Peyer's patch (tissue), 4 donors: ENCODE results near the gene NPM3.

Experiments
- POLR2A ChIP-seq, 2 donors: fragments of 450-650 bp; IDR thresholded peaks; one replicate each; pipeline ENCODE4 v1.5.1; 2017; ENCODE audit warnings: antibody characterized with exemption in 2 of 2, mild to moderate bottlenecking in 2 of 2, moderate library complexity in 2 of 2
- TF ChIP-seq, protein P1 (sequence below), 6 experiments: fragments of 450-650 bp in 4 of 6; fragments of 200-600 bp in 2 of 6; sonication (generic) in 1 of 6; IDR thresholded peaks; one replicate each; pipeline ENCODE4 v1.5.1; 2017 to 2019; ENCODE audit warnings: antibody characterized with exemption in 6 of 6, mild to moderate bottlenecking in 3 of 6, moderate library complexity in 1 of 6

GRCh38 chr10:101760510-101760909, 22.7 kb downstream of the NPM3 start:
- TF ChIP-seq, protein P1, sequence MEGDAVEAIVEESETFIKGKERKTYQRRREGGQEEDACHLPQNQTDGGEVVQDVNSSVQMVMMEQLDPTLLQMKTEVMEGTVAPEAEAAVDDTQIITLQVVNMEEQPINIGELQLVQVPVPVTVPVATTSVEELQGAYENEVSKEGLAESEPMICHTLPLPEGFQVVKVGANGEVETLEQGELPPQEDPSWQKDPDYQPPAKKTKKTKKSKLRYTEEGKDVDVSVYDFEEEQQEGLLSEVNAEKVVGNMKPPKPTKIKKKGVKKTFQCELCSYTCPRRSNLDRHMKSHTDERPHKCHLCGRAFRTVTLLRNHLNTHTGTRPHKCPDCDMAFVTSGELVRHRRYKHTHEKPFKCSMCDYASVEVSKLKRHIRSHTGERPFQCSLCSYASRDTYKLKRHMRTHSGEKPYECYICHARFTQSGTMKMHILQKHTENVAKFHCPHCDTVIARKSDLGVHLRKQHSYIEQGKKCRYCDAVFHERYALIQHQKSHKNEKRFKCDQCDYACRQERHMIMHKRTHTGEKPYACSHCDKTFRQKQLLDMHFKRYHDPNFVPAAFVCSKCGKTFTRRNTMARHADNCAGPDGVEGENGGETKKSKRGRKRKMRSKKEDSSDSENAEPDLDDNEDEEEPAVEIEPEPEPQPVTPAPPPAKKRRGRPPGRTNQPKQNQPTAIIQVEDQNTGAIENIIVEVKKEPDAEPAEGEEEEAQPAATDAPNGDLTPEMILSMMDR (IDR thresholded peaks at IDR 0.05) = no peak
- TF ChIP-seq POLR2A (IDR thresholded peaks at IDR 0.05) = no peak
